GM10266 (cell line): ENCODE measurements around the gene PARP11.

Experiments used
- DNase-seq: peaks from one replicate; pipeline ENCODE4 v3.0.0; 2012; ENCODE audit errors: extremely low spot score
- CTCF ChIP-seq: IDR thresholded peaks from 2 replicates; pipeline ENCODE4 v1.5.1; 2012; ENCODE audit warnings: mild to moderate bottlenecking, low read depth; ENCODE audit not compliant: control insufficient read depth, insufficient read depth; ENCODE audit errors: missing control alignments

PARP11 gene

GRCh38 chr12:3836641-3837040 is 36.6 kb downstream of the PARP11 start:
- TF ChIP-seq CTCF: no peak
- DNase-seq: no peak

- DNase-seq: no peak
- no peak for TF ChIP-seq CTCF
Observed at GRCh38 chr12:3835914-3836313, 37.3 kb downstream of the PARP11 start.

GRCh38 chr12:3834774-3835173 is 38.4 kb downstream of the PARP11 start:
- no peak for DNase-seq
- TF ChIP-seq CTCF: no peak

GRCh38 chr12:3833670-3834310 is 39.4 kb downstream of the PARP11 start:
- DNase-seq: no peak
- TF ChIP-seq CTCF: no peak

- no peak for TF ChIP-seq CTCF
- DNase-seq: no peak
Observed at GRCh38 chr12:3832738-3833137, 40.5 kb downstream of the PARP11 start.

GRCh38 chr12:3828888-3829287 is 44.3 kb downstream of the PARP11 start:
- DNase-seq: no peak
- no peak for TF ChIP-seq CTCF

- no peak for TF ChIP-seq CTCF
- peak; percentile 24 for DNase-seq
Observed at GRCh38 chr12:3827301-3828000, 45.7 kb downstream of the PARP11 start.
